BLaER1 treated with 17β-estradiol and CSF1 and Interleukin-3, amounts not matched to agents 10 nM and 100 nM (cell line): Measurements from ENCODE around the gene TMEM209.
"Not testable (repeated sequence)": the region's sequence is repeated elsewhere in the genome, so short reads cannot be mapped to it uniquely, and the experiment has no call there.

Source experiments
- H3K27ac ChIP-seq, 11 experiments: shearing (Covaris generic); formaldehyde crosslinking; 2 replicates each; pipeline ENCODE4 v1.8.1; 2022
- H3K27me3 ChIP-seq, 11 experiments: shearing (Covaris generic); formaldehyde crosslinking; 2 replicates each; pipeline ENCODE4 v1.8.1; 2022
- H3K36me3 ChIP-seq, 11 experiments: shearing (Covaris generic); formaldehyde crosslinking; 2 replicates each; pipeline ENCODE4 v1.8.1; 2022
- H3K4me1 ChIP-seq, 10 experiments: shearing (Covaris generic); formaldehyde crosslinking; 2 replicates each; pipeline ENCODE4 v1.8.1; 2022
- H3K4me2 ChIP-seq, 11 experiments: shearing (Covaris generic); formaldehyde crosslinking; 2 replicates each; pipeline ENCODE4 v1.8.1; 2022
- H3K4me3 ChIP-seq, 10 experiments: shearing (Covaris generic); formaldehyde crosslinking; 2 replicates each; pipeline ENCODE4 v1.8.1; 2022
- H3K9ac ChIP-seq, 11 experiments: shearing (Covaris generic); formaldehyde crosslinking; 2 replicates each; pipeline ENCODE4 v1.8.1; 2022
- H3K9me3 ChIP-seq, 11 experiments: shearing (Covaris generic); formaldehyde crosslinking; replicated peaks in 1 of 11; 2 replicates each; pipeline ENCODE4 v1.8.1; 2022
- H4K20me1 ChIP-seq, 11 experiments: shearing (Covaris generic); formaldehyde crosslinking; 2 replicates each; pipeline ENCODE4 v1.8.1; 2022
- Cebpa-rat ChIP-seq, 11 experiments: shearing (Covaris generic); IDR thresholded peaks; 2 replicates each; pipeline ENCODE4 v1.8.1; 2022

TMEM209 gene

DNA sequence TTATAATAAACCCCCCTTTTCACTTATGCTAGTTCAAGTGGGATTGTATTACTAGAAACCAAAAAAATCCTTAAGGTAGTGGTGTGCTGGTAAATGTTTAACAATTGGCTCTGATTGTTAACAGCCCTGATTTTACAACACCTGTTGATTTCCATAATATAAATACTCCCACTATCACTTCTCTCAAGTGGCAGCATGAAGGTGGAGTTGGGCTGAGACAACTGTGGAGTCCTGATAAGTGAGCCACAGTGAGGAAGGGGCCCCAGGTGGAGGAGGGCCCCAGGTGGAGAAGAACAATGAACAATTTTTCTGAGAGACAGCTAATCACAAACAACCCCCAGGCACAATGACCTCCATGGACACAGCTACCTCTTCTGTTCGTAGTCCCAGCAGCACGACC, 28.9 kb upstream of the TMEM209 start:
- Histone ChIP-seq H3K4me1 (0 out of 20 replicates have a peak, but pooled peaks cover 0 to under 1% (median 0%) of the 10 kb centered on the region in 10 experiments), H3K27ac (no peak overlapping the region), H3K4me2 (no peak overlapping the region), H4K20me1 (no peaks in the 10 kb centered on the region), H3K27me3 (no peaks in the 10 kb centered on the region), H3K9me3 (peaks cover 0 to 20% (median 11%) of the 10 kb centered on the region in 11 experiments; a peak in 15 of 22 replicates), H3K36me3 (no peaks in the 10 kb centered on the region), H3K4me3 (no peak overlapping the region), H3K9ac (no peak overlapping the region)
- TF ChIP-seq Cebpa-rat (IDR thresholded peaks at IDR 0.05), result no peak

DNA sequence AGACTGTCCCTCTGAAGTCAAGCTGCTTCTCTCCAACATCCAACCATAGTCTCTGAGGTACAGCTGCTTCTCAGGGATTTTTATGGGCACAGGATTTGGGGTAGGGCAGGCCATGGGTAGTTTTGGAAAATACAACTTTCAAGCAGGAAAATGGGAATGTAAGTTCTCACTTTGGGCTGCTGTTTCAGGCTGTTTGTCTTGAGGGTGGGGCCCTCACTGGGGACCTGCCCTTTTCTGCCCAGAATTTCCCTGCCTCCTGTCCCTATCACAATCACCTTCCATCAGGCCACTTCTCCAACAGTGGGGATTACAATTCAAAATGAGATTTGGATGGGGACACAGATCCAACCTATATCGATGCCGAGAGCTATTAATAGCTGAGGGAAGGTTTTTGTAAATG, 27.0 kb upstream of the TMEM209 start:
- Histone ChIP-seq H3K27ac (no peak overlapping the region), H3K27me3 (no peaks in the 10 kb centered on the region), H3K9ac (no peak overlapping the region), H3K9me3 (peaks cover 0 to 20% (median 11%) of the 10 kb centered on the region in 11 experiments; a peak in 15 of 22 replicates), H4K20me1 (no peaks in the 10 kb centered on the region), H3K4me1 (peaks cover 0 to 7% (median 0%) of the 10 kb centered on the region in 10 experiments; a peak in 2 of 20 replicates), H3K4me3 (no peak overlapping the region), H3K36me3 (no peaks in the 10 kb centered on the region), H3K4me2 (no peak overlapping the region)
- TF ChIP-seq Cebpa-rat (IDR thresholded peaks at IDR 0.05), result no peak

DNA sequence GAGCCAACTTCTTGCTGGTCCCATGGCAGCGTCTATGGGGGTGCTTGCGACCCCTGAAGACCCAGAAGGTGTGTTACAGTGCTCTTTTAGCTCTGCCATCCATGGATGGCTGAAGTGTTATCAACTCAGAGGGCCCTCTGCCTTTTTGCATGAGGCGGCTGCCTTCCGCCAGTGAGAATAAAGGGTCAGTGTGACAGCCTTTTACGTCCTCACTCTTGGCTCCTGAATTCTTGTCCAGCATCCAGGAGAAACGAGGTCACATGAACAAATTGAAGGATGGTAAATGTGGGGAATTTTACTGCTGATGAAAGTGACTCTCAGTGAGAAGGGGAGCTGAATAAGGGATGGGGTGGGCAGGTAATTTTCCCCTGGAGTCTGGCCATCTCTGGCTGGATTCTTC, 26.6 kb upstream of the TMEM209 start:
- no peak overlapping the region for H3K9ac ChIP-seq
- no peak overlapping the region for H3K27ac ChIP-seq
- H3K4me2 ChIP-seq, result no peak overlapping the region
- H3K4me3 ChIP-seq, result no peak overlapping the region
- no peaks in the 10 kb centered on the region for H3K36me3 ChIP-seq
- peaks cover 0 to 7% (median 0%) of the 10 kb centered on the region in 10 experiments; a peak in 2 of 20 replicates for H3K4me1 ChIP-seq
- no peak for TF ChIP-seq Cebpa-rat (IDR thresholded peaks at IDR 0.05)
- H3K27me3 ChIP-seq, result no peaks in the 10 kb centered on the region
- H4K20me1 ChIP-seq, result no peaks in the 10 kb centered on the region
- H3K9me3 ChIP-seq, result peaks cover 0 to 20% (median 11%) of the 10 kb centered on the region in 11 experiments; a peak in 15 of 22 replicates

DNA sequence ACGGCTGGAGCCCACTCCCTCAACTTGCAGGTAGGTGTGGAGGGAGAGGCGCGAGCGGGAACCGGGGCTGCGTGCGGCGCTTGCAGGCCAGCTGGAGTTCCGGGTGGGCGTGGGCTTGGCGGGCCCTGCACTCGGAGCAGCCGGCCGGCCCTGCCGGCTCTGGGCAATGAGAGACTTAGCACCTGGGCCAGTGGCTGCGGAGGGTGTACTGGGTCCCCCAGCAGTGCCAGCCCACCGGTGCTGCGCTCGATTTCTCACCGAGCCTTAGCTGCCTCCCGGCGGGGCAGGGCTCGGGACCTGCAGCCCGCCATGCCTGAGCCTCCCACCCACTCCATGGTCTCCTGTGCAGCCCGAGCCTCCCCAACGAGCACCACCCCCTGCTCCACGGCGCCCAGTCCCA, 24.8 kb upstream of the TMEM209 start:
- H3K4me3 ChIP-seq, H3K4me1 ChIP-seq, H3K4me2 ChIP-seq, H3K36me3 ChIP-seq, H4K20me1 ChIP-seq, H3K27ac ChIP-seq, H3K9ac ChIP-seq, H3K27me3 ChIP-seq: not testable (repeated sequence)
- peaks cover 0 to 20% (median 11%) of the 10 kb centered on the region in 11 experiments; a peak in 15 of 22 replicates for H3K9me3 ChIP-seq

DNA sequence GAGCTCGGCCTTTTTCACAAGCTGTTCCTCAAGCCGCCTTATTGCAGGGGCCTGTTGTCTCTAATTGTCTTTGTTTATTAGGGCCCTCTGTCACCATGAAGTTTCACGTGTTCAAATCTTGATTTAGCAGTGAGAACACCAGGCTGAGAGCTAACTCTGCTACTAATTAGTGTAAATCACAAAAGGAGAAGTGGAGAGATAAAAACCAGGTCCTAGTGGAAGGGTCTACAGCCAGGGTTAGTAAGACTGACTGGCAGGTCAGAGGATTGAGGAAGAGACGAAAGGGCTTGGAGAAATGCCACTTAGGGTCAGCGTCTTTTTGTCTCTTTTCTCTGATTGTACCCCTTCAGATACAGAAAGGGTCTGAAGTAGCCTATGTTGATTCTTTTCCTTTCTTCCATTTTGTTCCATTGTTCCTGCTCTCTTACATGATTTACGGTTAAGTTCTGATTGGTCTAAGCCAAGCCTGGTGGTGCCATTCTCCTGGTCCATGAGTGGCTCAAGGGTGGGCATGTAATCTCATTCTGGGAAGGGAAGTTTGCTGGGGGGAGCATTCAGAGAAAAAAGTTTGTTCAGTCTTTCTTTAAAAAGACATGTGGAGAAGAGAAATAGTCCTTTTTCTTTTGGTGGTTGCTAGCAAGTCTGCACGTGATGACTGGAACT, 23.8 kb upstream of the TMEM209 start:
- peak overlapping the region in 3 of 11 experiments; percentile 10 to 40 (median 20); a peak in 2 of 22 replicates for H3K4me2 ChIP-seq
- no peak for TF ChIP-seq Cebpa-rat (IDR thresholded peaks at IDR 0.05)
- H3K4me1 ChIP-seq, result peaks cover 0 to 7% (median 0%) of the 10 kb centered on the region in 10 experiments; a peak in 2 of 20 replicates
- peaks cover 0 to 20% (median 11%) of the 10 kb centered on the region in 11 experiments; a peak in 15 of 22 replicates for H3K9me3 ChIP-seq
- no peaks in the 10 kb centered on the region for H3K27me3 ChIP-seq
- no peak overlapping the region for H3K4me3 ChIP-seq
- no peak overlapping the region for H3K9ac ChIP-seq
- no peaks in the 10 kb centered on the region for H4K20me1 ChIP-seq
- no peaks in the 10 kb centered on the region for H3K36me3 ChIP-seq
- no peak overlapping the region for H3K27ac ChIP-seq

DNA sequence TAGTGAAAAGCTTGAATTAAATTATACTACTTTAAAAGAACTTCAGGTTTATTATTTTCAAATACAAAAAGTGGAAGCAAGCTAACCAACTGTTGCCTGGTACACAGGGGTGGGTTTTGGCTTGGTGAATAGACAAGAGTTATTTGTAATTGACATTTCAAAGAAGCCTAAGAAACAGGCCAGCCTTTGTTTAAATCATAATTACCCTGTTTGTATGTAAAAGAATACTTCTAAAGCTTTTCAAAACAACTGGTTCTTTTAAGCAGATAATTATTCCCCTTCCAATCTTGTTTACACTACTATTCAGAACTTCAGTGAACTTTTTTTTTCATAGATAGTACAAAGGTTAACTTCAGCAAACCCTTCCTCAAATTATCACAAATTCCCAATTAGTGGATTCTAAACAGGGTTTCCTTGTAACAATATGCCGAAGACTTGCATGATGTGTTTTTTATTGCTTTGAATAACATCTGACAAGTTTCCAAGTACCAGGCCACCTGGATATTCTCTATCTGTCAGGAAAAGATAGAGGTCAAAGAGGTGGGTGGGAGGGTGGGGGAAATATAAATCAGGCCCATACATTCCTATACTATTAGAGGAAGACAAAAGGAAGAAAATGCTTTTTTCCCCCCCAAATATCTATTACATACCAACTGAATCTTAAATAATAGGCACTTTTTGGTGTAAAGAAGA, 22.8 kb upstream of the TMEM209 start:
- peaks cover 0 to 7% (median 0%) of the 10 kb centered on the region in 10 experiments; a peak in 2 of 20 replicates for H3K4me1 ChIP-seq
- H3K4me3 ChIP-seq, result no peak overlapping the region
- no peak overlapping the region for H3K27ac ChIP-seq
- no peaks in the 10 kb centered on the region for H3K27me3 ChIP-seq
- no peaks in the 10 kb centered on the region for H3K36me3 ChIP-seq
- H3K9ac ChIP-seq, result no peak overlapping the region
- no peak for TF ChIP-seq Cebpa-rat (IDR thresholded peaks at IDR 0.05)
- peaks cover 0 to 25% (median 11%) of the 10 kb centered on the region in 11 experiments; a peak in 15 of 22 replicates for H3K9me3 ChIP-seq
- peak overlapping the region in 1 of 11 experiments; percentile 40; a peak in 1 of 22 replicates for H3K4me2 ChIP-seq
- no peaks in the 10 kb centered on the region for H4K20me1 ChIP-seq

DNA sequence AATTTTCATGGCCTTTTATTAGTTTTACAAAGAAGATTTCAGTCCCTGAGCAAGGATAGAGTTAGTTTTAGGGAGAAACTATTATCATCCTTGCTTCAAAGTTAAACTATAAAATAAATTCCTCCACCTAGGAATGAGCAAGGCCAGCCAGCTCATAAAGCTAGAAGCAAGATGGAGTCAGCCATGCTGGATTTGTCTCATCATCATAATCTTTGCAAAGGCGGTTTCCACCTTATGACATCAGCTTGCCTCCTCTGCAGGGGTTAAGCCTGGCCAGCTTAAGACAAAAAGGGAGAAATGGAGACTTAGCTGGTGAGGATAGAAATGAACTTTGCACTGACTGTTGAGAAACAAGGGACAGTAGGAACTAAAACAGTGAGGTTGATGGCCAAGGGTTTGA, 21.1 kb upstream of the TMEM209 start:
- no peak overlapping the region for H3K4me3 ChIP-seq
- H3K27me3 ChIP-seq, result no peaks in the 10 kb centered on the region
- no peak overlapping the region for H3K9ac ChIP-seq
- H3K36me3 ChIP-seq, result no peaks in the 10 kb centered on the region
- peaks cover 0 to 23% (median 8%) of the 10 kb centered on the region in 11 experiments; a peak in 15 of 22 replicates for H3K9me3 ChIP-seq
- H3K27ac ChIP-seq, result no peak overlapping the region
- peaks cover 0 to 7% (median 0%) of the 10 kb centered on the region in 10 experiments; a peak in 2 of 20 replicates for H3K4me1 ChIP-seq
- H4K20me1 ChIP-seq, result no peaks in the 10 kb centered on the region
- TF ChIP-seq Cebpa-rat (IDR thresholded peaks at IDR 0.05), result no peak
- no peak overlapping the region for H3K4me2 ChIP-seq

DNA sequence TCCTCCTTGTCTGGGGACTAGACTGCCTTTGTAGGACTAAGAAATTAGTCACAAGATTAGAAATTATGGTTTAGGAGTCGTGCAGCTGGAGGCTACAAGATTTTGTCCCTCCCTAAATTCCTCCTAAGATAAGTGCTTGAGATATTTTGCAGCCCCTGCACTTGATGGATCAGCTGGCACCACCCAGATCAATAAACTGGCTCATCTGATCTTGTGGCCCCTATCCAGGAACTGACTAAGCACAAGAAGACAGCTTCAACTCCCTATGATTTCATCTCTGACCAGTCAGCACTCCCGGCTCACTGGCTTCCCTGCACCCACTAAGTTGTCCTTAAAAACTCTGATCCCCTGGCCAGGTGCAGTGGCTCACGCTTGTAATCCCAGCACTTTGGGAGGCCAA, 19.7 kb upstream of the TMEM209 start:
- not testable (repeated sequence) for H3K27me3 ChIP-seq, H3K36me3 ChIP-seq, H4K20me1 ChIP-seq, H3K4me2 ChIP-seq, H3K4me3 ChIP-seq, H3K27ac ChIP-seq, H3K4me1 ChIP-seq, H3K9ac ChIP-seq
- peaks cover 0 to 12% (median 0%) of the 10 kb centered on the region in 11 experiments; a peak in 6 of 22 replicates for H3K9me3 ChIP-seq

DNA sequence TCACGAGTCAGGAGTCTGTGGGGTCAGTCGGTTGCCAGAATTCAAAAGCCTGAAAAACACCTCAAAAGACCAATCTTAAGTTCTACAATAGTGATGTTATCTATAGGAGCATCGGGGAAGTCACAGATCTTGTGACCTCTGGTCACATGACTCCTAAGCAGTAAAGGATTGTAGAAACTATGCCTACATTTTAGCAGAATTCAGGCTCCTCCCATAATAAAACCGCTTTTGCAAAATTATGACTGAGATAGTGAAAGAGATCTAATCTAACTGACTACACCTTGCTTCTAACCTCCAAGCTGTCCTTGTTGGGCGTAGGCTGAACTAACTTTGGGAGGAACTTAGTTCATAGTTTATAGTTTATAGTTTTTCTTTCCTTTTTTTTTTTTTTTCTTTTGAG, 19.0 kb upstream of the TMEM209 start:
- H3K27ac ChIP-seq, result no peak overlapping the region
- H3K36me3 ChIP-seq, result no peaks in the 10 kb centered on the region
- H3K9me3 ChIP-seq, result peaks cover 0 to 9% (median 0%) of the 10 kb centered on the region in 11 experiments; a peak in 3 of 22 replicates
- peaks cover 0 to 7% (median 0%) of the 10 kb centered on the region in 10 experiments; a peak in 2 of 20 replicates for H3K4me1 ChIP-seq
- H3K27me3 ChIP-seq, result no peaks in the 10 kb centered on the region
- no peak overlapping the region for H3K4me3 ChIP-seq
- H4K20me1 ChIP-seq, result no peaks in the 10 kb centered on the region
- H3K4me2 ChIP-seq, result no peak overlapping the region
- TF ChIP-seq Cebpa-rat (IDR thresholded peaks at IDR 0.05), result no peak
- no peak overlapping the region for H3K9ac ChIP-seq
